ENCODE data around the gene METTL17.

DNA sequence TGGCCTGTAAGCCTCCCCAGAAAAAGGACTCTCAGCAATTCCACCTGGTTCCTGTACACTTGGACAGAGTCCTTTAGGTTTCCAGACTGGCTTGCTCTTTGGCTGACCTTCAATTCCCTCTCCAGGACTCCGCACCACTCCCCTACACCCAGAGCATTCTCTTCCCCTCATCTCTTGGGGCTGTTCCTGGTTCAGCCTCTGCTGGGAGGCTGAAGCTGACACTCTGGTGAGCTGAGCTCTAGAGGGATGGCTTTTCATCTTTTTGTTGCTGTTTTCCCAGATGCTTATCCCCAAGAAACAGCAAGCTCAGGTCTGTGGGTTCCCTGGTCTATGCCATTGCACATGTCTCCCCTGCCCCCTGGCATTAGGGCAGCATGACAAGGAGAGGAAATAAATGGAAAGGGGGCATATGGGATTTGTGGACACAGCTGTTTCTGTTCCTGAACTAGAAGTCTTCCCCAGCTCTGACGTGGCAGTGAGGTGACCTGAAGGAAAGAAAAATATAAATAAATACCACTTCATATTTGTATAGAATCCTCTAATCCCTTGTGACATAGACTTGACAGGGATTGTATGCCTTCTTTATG is 53.7 kb downstream of the METTL17 start:
- TF ChIP-seq, protein P1, sequence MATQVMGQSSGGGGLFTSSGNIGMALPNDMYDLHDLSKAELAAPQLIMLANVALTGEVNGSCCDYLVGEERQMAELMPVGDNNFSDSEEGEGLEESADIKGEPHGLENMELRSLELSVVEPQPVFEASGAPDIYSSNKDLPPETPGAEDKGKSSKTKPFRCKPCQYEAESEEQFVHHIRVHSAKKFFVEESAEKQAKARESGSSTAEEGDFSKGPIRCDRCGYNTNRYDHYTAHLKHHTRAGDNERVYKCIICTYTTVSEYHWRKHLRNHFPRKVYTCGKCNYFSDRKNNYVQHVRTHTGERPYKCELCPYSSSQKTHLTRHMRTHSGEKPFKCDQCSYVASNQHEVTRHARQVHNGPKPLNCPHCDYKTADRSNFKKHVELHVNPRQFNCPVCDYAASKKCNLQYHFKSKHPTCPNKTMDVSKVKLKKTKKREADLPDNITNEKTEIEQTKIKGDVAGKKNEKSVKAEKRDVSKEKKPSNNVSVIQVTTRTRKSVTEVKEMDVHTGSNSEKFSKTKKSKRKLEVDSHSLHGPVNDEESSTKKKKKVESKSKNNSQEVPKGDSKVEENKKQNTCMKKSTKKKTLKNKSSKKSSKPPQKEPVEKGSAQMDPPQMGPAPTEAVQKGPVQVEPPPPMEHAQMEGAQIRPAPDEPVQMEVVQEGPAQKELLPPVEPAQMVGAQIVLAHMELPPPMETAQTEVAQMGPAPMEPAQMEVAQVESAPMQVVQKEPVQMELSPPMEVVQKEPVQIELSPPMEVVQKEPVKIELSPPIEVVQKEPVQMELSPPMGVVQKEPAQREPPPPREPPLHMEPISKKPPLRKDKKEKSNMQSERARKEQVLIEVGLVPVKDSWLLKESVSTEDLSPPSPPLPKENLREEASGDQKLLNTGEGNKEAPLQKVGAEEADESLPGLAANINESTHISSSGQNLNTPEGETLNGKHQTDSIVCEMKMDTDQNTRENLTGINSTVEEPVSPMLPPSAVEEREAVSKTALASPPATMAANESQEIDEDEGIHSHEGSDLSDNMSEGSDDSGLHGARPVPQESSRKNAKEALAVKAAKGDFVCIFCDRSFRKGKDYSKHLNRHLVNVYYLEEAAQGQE (IDR thresholded peaks at IDR 0.05; ENCODE audit: borderline replicate concordance): no peak
- TF ChIP-seq, protein P2, sequence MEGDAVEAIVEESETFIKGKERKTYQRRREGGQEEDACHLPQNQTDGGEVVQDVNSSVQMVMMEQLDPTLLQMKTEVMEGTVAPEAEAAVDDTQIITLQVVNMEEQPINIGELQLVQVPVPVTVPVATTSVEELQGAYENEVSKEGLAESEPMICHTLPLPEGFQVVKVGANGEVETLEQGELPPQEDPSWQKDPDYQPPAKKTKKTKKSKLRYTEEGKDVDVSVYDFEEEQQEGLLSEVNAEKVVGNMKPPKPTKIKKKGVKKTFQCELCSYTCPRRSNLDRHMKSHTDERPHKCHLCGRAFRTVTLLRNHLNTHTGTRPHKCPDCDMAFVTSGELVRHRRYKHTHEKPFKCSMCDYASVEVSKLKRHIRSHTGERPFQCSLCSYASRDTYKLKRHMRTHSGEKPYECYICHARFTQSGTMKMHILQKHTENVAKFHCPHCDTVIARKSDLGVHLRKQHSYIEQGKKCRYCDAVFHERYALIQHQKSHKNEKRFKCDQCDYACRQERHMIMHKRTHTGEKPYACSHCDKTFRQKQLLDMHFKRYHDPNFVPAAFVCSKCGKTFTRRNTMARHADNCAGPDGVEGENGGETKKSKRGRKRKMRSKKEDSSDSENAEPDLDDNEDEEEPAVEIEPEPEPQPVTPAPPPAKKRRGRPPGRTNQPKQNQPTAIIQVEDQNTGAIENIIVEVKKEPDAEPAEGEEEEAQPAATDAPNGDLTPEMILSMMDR (IDR thresholded peaks at IDR 0.05; ENCODE audit: poor library complexity, severe bottlenecking): no peak
- no peak for TF ChIP-seq EP300 (conservative IDR thresholded peaks at IDR 0.05; ENCODE audit: poor library complexity, severe bottlenecking)

Measured in neural cell (in vitro differentiated cells).